ENCODE results near the gene TMEM88. TPM values are rescaled to one million over a fixed set of nuclear protein-coding genes. Genes with fewer than 3 reads are reported as not detected.

Gene TMEM88
- total and polyA plus RNA-seq, 2 donors (not counting 1 experiment from before 2014, with no cell fraction given): 5.1 to 9.5 TPM

- DNase-seq (no peak), ATAC-seq (ENCODE audit: low read depth) (no peak)
- Histone ChIP-seq H3K9me3 (ENCODE audit: control extremely low read depth in 1 of 3, control insufficient read depth in 2 of 3, insufficient read depth in 1 of 3, low read length in 2 of 3) (peaks cover 0 to 4% (median 0%) of the 10 kb centered on the region in 3 donors), H2AFZ (ENCODE audit: insufficient read depth, low read depth, low read length, poor library complexity, severe bottlenecking) (no peak overlapping the region), H3K36me3 (replicated peaks in 1 of 2; ENCODE audit: control extremely low read depth in 1 of 2, control insufficient read depth in 1 of 2, extremely low read depth in 1 of 2, insufficient read depth in 2 of 2, low read length in 1 of 2) (peaks cover 0 to under 1% of the 10 kb centered on the region in 2 experiments), H3K9ac (ENCODE audit: low read length) (no peak overlapping the region), H3K4me3 (ENCODE audit: control extremely low read depth in 1 of 5, extremely low read depth in 1 of 5, insufficient read depth in 1 of 5, low read depth in 2 of 5, low read length in 4 of 5) (peak overlapping the region in 1 of 5 experiments; percentile 8), H3K27me3 (replicated peaks in 1 of 4; ENCODE audit: control extremely low read depth in 1 of 4, control insufficient read depth in 3 of 4, insufficient read depth in 4 of 4, low read length in 3 of 4) (no peaks in the 10 kb centered on the region), H3K79me2 (ENCODE audit: control insufficient read depth, insufficient read depth, low read length) (peaks cover 24% of the 10 kb centered on the region), H3K4me1 (ENCODE audit: control insufficient read depth in 2 of 2, insufficient read depth in 2 of 2, low read length in 2 of 2) (peaks cover 49 to 82% of the 10 kb centered on the region in 2 donors), H3K4me2 (replicated peaks; ENCODE audit: low read depth, low read length, poor library complexity, severe bottlenecking) (no peak overlapping the region), H4K20me1 (ENCODE audit: control insufficient read depth, insufficient read depth, low read length, poor library complexity, severe bottlenecking) (peaks cover 43% of the 10 kb centered on the region), H3K27ac (ENCODE audit: low read length in 2 of 2) (peak overlapping the region in 1 of 2 donors; percentile 100)
- ChIA-PET POLR2A (interaction anchor here (0.7 to 1.5 kb wide), 2 partner anchors 17 to 181 kb away, joined by 3 to 4 read pairs; partner anchors contain the start of gene NAA38), CTCF (interaction anchor here (0.6 to 3.7 kb wide), 11 partner anchors 10 to 380 kb away, joined by 3 to 26 read pairs (median 4); partner anchors contain the start of genes CYB5D1 and NAA38)
- H3K9me3 Mint-ChIP-seq (ENCODE audit: insufficient read depth): no peaks in the 10 kb centered on the region
- H3K27me3 Mint-ChIP-seq: no peaks in the 10 kb centered on the region
- WGBS (ENCODE audit: insufficient coverage): no CpG with 5 or more reads among the region's 1 CpG
- H3K27ac Mint-ChIP-seq: peak overlapping the region; percentile 100
- intact Hi-C loops (cut with micrococcal nuclease): loop anchor here (5.0 to 10.0 kb wide), 2 partner anchors 153 to 226 kb away; partner anchors contain the start of genes FXR2, TP53 and WRAP53
- TF ChIP-seq CTCF (IDR thresholded peaks at IDR 0.05) (no peak), EZH2 (IDR thresholded peaks at IDR 0.05; ENCODE audit: borderline replicate concordance, insufficient read depth, low read depth, low read length, poor library complexity, severe bottlenecking) (no peak)
- H3K4me1 Mint-ChIP-seq: peaks cover 64% of the 10 kb centered on the region
- H3K4me3 Mint-ChIP-seq: peak overlapping the region; percentile 100
These were observed 14.4 kb upstream of the TMEM88 start for GRCh38 chr17:7840441-7840840.

DNA sequence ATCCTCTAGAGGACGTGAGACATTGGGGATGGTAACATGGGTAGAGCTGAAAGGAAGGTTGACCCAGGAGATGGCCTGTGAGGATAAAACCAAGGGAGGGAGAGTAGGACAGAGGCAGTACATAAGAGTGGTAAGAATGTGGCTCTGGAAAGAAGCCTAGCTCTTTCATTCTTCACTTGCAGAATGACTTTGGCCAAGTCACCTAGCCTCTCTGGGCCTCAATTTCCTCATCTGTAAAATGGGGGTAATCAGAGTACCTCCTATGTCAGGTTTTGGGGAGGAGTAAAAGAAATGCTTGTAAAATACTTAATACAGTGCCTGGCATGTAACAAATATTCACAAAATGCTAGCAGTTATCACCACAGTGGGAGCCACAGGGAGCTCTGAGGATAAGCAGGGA is 14.0 kb upstream of the TMEM88 start:
- intact Hi-C loops (cut with micrococcal nuclease): loop anchor here (1.0 to 10.0 kb wide), 3 partner anchors 10 to 226 kb away; partner anchors contain the start of genes FXR2, TP53 and WRAP53
- ChIA-PET POLR2A (interaction anchor here (1.5 kb wide), 1 partner anchor 16 kb away, joined by 4 read pairs; the partner anchor contains the start of gene NAA38), CTCF (interaction anchor here (0.7 to 3.7 kb wide), 11 partner anchors 10 to 219 kb away, joined by 3 to 26 read pairs (median 4); partner anchors contain the start of genes CYB5D1 and NAA38)
- peak overlapping the region; percentile 100 for H3K27ac ChIP-seq (ENCODE audit: low read length in 2 of 2)
- H4K20me1 ChIP-seq (ENCODE audit: control insufficient read depth, insufficient read depth, low read length, poor library complexity, severe bottlenecking): peaks cover 48% of the 10 kb centered on the region
- peaks cover 29% of the 10 kb centered on the region for H3K79me2 ChIP-seq (ENCODE audit: control insufficient read depth, insufficient read depth, low read length)
- H3K4me1 ChIP-seq (ENCODE audit: control insufficient read depth in 2 of 2, insufficient read depth in 2 of 2, low read length in 2 of 2): peaks cover 51 to 84% of the 10 kb centered on the region in 2 donors
- Mint-ChIP-seq H3K4me3 (peak overlapping the region; percentile 100), H3K27me3 (no peaks in the 10 kb centered on the region), H3K4me1 (peaks cover 66% of the 10 kb centered on the region), H3K27ac (peak overlapping the region; percentile 100), H3K9me3 (ENCODE audit: insufficient read depth) (no peaks in the 10 kb centered on the region)
- no peak overlapping the region for H2AFZ ChIP-seq (ENCODE audit: insufficient read depth, low read depth, low read length, poor library complexity, severe bottlenecking)
- H3K9me3 ChIP-seq (ENCODE audit: control extremely low read depth in 1 of 3, control insufficient read depth in 2 of 3, insufficient read depth in 1 of 3, low read length in 2 of 3): peaks cover 0 to 4% (median 0%) of the 10 kb centered on the region in 3 donors
- no peak for TF ChIP-seq EZH2 (IDR thresholded peaks at IDR 0.05; ENCODE audit: borderline replicate concordance, insufficient read depth, low read depth, low read length, poor library complexity, severe bottlenecking)
- TF ChIP-seq CTCF (IDR thresholded peaks at IDR 0.05): no peak
- DNase-seq (no peak), ATAC-seq (ENCODE audit: low read depth) (no peak)
- WGBS (ENCODE audit: insufficient coverage): no CpG with 5 or more reads among the region's 1 CpG
- peak overlapping the region; percentile 100 for H3K4me2 ChIP-seq (replicated peaks; ENCODE audit: low read depth, low read length, poor library complexity, severe bottlenecking)
- H3K9ac ChIP-seq (ENCODE audit: low read length): peak overlapping the region; percentile 100
- H3K27me3 ChIP-seq (replicated peaks in 1 of 4; ENCODE audit: control extremely low read depth in 1 of 4, control insufficient read depth in 3 of 4, insufficient read depth in 4 of 4, low read length in 3 of 4): no peaks in the 10 kb centered on the region
- H3K4me3 ChIP-seq (ENCODE audit: control extremely low read depth in 1 of 5, extremely low read depth in 1 of 5, insufficient read depth in 1 of 5, low read depth in 2 of 5, low read length in 4 of 5): peak overlapping the region in 2 of 5 experiments; percentile 8 to 94
- H3K36me3 ChIP-seq (replicated peaks in 1 of 2; ENCODE audit: control extremely low read depth in 1 of 2, control insufficient read depth in 1 of 2, extremely low read depth in 1 of 2, insufficient read depth in 2 of 2, low read length in 1 of 2): peaks cover 0 to 4% of the 10 kb centered on the region in 2 experiments
